ENCODE results near the gene VAPB. TPM values are rescaled to one million over a fixed set of nuclear protein-coding genes. Genes with fewer than 3 reads are reported as not detected.

The VAPB gene
- total RNA-seq, 4 donors from 2014 or later: 37.8 to 53.3 (median 39.2) TPM

DNA sequence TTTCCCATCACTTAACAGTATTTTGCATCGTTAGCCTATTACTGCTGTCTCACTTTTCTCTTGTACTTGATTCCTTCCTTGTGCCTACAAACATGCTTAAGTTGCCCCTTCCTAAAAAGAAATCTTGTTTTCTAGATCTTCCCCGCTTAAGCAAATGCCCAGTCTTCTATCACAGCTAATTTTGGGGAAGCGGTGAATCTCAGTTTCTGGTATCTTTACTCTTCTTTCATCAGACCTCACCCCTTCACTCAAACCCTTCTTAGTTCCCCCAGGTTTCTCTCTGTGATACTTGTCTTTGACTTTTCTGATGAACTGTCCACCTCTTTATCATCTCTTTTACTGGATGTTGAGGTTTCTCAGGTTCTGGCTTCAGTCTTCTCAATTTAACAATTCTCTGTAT lies 14.2 kb downstream of the VAPB start:
- Histone ChIP-seq H3K36me3 (no peaks in the 10 kb centered on the region), H3K27me3 (no peaks in the 10 kb centered on the region), H3K9me3 (no peaks in the 10 kb centered on the region), H3K4me1 (peaks cover 27 to 64% of the 10 kb centered on the region in 2 donors), H3K4me3 (replicated peaks in 1 of 3) (no peak overlapping the region), H3K27ac (no peak overlapping the region)
- 82% methylated on average over 3 of the region's 3 CpGs for WGBS, 2 donors
- DNase-seq: no peak
- TF ChIP-seq CTCF (IDR thresholded peaks at IDR 0.05): no peak
- intact Hi-C loops (cut with DNase I): no loop called here

- no peaks in the 10 kb centered on the region for H3K36me3 ChIP-seq
- no peak overlapping the region for H3K4me3 ChIP-seq (replicated peaks in 1 of 3)
- peaks cover 23 to 66% of the 10 kb centered on the region in 2 donors for H3K4me1 ChIP-seq
- no peak for DNase-seq
- TF ChIP-seq POLR2A (IDR thresholded peaks at IDR 0.05) (no peak), CTCF (IDR thresholded peaks at IDR 0.05) (no peak)
- WGBS, 2 donors: 74 to 76% methylated on average over 11 of the region's 11 CpGs
- no peak overlapping the region for H3K27ac ChIP-seq
- no peaks in the 10 kb centered on the region for H3K27me3 ChIP-seq
- intact Hi-C loops (cut with DNase I): no loop called here
- no peaks in the 10 kb centered on the region for H3K9me3 ChIP-seq
These were observed 16.7 kb downstream of the VAPB start for GRCh38 chr20:58405504-58406291.

- intact Hi-C loops (cut with DNase I): no loop called here
- no peaks in the 10 kb centered on the region for H3K36me3 ChIP-seq
- no peak overlapping the region for H3K27ac ChIP-seq
- no peak overlapping the region for H3K4me3 ChIP-seq (replicated peaks in 1 of 3)
- 75 to 78% methylated on average over 4 of the region's 4 CpGs for WGBS, 2 donors
- peaks cover 21 to 60% of the 10 kb centered on the region in 2 donors for H3K4me1 ChIP-seq
- H3K9me3 ChIP-seq: no peaks in the 10 kb centered on the region
- no peaks in the 10 kb centered on the region for H3K27me3 ChIP-seq
- no peak for DNase-seq
- TF ChIP-seq CTCF (IDR thresholded peaks at IDR 0.05): no peak
- no peak for TF ChIP-seq POLR2A (IDR thresholded peaks at IDR 0.05)
These were observed 17.5 kb downstream of the VAPB start for GRCh38 chr20:58406422-58407001.

DNA sequence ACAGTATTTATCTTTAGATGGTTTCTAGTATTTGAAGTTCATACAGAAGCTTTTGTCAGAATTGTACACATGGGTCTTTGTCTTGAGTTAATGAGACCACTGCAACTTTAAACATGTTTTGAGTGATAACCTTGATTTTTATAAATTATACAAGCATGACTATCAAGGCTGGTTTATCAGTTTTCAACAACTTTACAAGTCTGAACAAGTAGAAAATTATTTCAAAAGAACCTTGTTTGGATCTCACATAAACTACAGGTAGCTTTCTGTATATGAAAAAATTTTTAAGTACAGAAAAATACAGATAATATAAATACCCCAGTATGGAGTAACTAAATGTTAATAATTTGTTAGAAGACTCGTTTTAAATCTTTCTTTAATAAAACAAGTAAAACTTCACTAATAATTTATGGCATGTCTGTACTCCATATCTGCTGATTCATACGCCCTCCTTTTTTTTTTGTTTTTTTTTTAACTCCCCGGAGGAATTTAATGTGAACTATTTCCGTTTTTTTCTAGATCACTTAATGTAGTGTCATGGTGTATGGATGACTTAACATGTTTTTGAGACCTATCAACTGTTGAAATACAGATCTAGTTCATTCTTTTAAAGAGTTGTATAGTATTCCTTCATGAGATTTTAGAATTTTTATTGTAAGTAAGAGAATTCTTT lies 18.3 kb downstream of the VAPB start:
- Histone ChIP-seq H3K4me1 (peaks cover 17 to 65% of the 10 kb centered on the region in 2 donors), H3K36me3 (no peaks in the 10 kb centered on the region)

More for the DNA sequence above, 18.3 kb downstream of the VAPB start:
- 71% methylated on average over 4 of the region's 4 CpGs for WGBS, 2 donors
- intact Hi-C loops (cut with DNase I): no loop called here
- H3K9me3 ChIP-seq: no peaks in the 10 kb centered on the region
- no peak overlapping the region for H3K27ac ChIP-seq
- no peaks in the 10 kb centered on the region for H3K27me3 ChIP-seq
- DNase-seq: no peak
- no peak for TF ChIP-seq POLR2A (IDR thresholded peaks at IDR 0.05)
- TF ChIP-seq CTCF (IDR thresholded peaks at IDR 0.05): no peak
- no peak overlapping the region for H3K4me3 ChIP-seq (replicated peaks in 1 of 3)
